Hepatocyte (in vitro differentiated cells): ENCODE measurements around the gene DYNLT5. TPM values are rescaled to one million over a fixed set of nuclear protein-coding genes. Genes with fewer than 3 reads are reported as not detected.
"Not testable (repeated sequence)": the region's sequence is repeated elsewhere in the genome, so short reads cannot be mapped to it uniquely, and the experiment has no call there.

ENCODE experiments used
- DNase-seq: peaks from one replicate; pipeline ENCODE4 v3.0.0-alpha.2; 2016; ENCODE audit warnings: low spot score
- H2AFZ ChIP-seq: fragments of 200-600 bp; sonication (generic); 2 replicates; pipeline ENCODE4 v1.6.0; 2016; ENCODE audit warnings: antibody characterized with exemption, mild to moderate bottlenecking
- H3K27ac ChIP-seq: fragments of 200-600 bp; sonication (generic); 2 replicates; pipeline ENCODE4 v1.5.1; 2016; ENCODE audit warnings: mild to moderate bottlenecking
- H3K27me3 ChIP-seq: fragments of 200-600 bp; sonication (generic); 2 replicates; pipeline ENCODE4 v1.6.1; 2016
- H3K36me3 ChIP-seq: fragments of 200-600 bp; sonication (generic); replicated peaks from 2 replicates; pipeline ENCODE4 v1.5.1; 2016; ENCODE audit warnings: low read depth; ENCODE audit not compliant: insufficient read depth
- H3K4me1 ChIP-seq: fragments of 200-600 bp; sonication (generic); 2 replicates; pipeline ENCODE4 v1.5.1; 2016; ENCODE audit warnings: mild to moderate bottlenecking, moderate library complexity; ENCODE audit not compliant: insufficient read depth
- H3K4me2 ChIP-seq: fragments of 200-600 bp; sonication (generic); 2 replicates; pipeline ENCODE4 v1.6.0; 2016
- H3K4me3 ChIP-seq: fragments of 200-600 bp; sonication (generic); 2 replicates; pipeline ENCODE4 v1.5.1; 2016; ENCODE audit warnings: mild to moderate bottlenecking
- H3K79me2 ChIP-seq: fragments of 200-600 bp; sonication (generic); 2 replicates; pipeline ENCODE4 v1.6.0; 2017; ENCODE audit warnings: mild to moderate bottlenecking
- H3K9me2 ChIP-seq: fragments of 200-600 bp; sonication (generic); replicated peaks from 2 replicates; pipeline ENCODE4 v1.6.0; 2017; ENCODE audit warnings: mild to moderate bottlenecking; ENCODE audit not compliant: insufficient read depth
- H3K9me3 ChIP-seq: fragments of 200-600 bp; sonication (generic); 2 replicates; pipeline ENCODE4 v1.5.1; 2016; ENCODE audit warnings: low read depth, mild to moderate bottlenecking
- H4K20me1 ChIP-seq: fragments of 200-600 bp; sonication (generic); 2 replicates; pipeline ENCODE4 v1.6.0; 2016; ENCODE audit warnings: mild to moderate bottlenecking; ENCODE audit not compliant: insufficient read depth, poor library complexity, severe bottlenecking
- CTCF ChIP-seq: fragments of 200-600 bp; sonication (generic); IDR thresholded peaks from 2 replicates; pipeline ENCODE4 v1.5.1; 2016; ENCODE audit warnings: antibody characterized with exemption, mild to moderate bottlenecking; ENCODE audit not compliant: poor library complexity
- EZH2 ChIP-seq: fragments of 200-600 bp; sonication (generic); IDR thresholded peaks from 2 replicates; pipeline ENCODE4 v1.6.1; 2016; ENCODE audit warnings: antibody characterized with exemption, mild to moderate bottlenecking, borderline replicate concordance
- EZH2phosphoT487 ChIP-seq: fragments of 200-600 bp; sonication (generic); IDR thresholded peaks from one replicate; pipeline ENCODE4 v1.6.1; 2018; ENCODE audit warnings: antibody characterized with exemption, mild to moderate bottlenecking, low read depth, moderate library complexity; ENCODE audit not compliant: unreplicated experiment, severe bottlenecking
- WGBS: methylation state at CpG from one replicate; pipeline ENCODE4 v1.1.6; 2016; ENCODE audit warnings: low lambda C conversion rate; ENCODE audit errors: missing lambda C conversion rate; 5-methylcytosine and 5-hydroxymethylcytosine counted together
- polyA plus RNA-seq: library from polyadenylated mRNA; unstranded; fragments of >200 nt; fragmentation: Nextera tagmentation; extraction: Ambion mirVana; gene quantifications from 2 replicates; pipeline ENCODE4 v1.2.1, GENCODE V29; 2016
- total RNA-seq: library from RNA; depleted of rRNA; stranded (reverse); fragments of >200 nt; gene quantifications from 2 replicates; pipeline ENCODE4 v1.2.3, GENCODE V29; 2014

The DYNLT5 gene
- total and polyA plus RNA-seq, 2 experiments from 2014 or later: 0.10 to 0.13 TPM

GRCh38 chr1:66787641-66788040 lies 35.4 kb downstream of the DYNLT5 start:
- Histone ChIP-seq H3K27me3 (no peaks in the 10 kb centered on the region), H3K36me3 (no peaks in the 10 kb centered on the region), H3K79me2 (no peaks in the 10 kb centered on the region), H4K20me1 (no peaks in the 10 kb centered on the region), H3K4me2 (no peak overlapping the region), H3K4me3 (no peak overlapping the region), H3K9me3 (no peaks in the 10 kb centered on the region), H3K27ac (no peak overlapping the region), H3K9me2 (no peaks in the 10 kb centered on the region), H2AFZ (no peak overlapping the region), H3K4me1 (no peaks in the 10 kb centered on the region)
- TF ChIP-seq CTCF (no peak), EZH2phosphoT487 (no peak)
- 93% methylated on average over 4 of the region's 4 CpGs for WGBS
- no peak for DNase-seq

GRCh38 chr1:66788231-66788939 lies 36.1 kb downstream of the DYNLT5 start:
- H3K4me1 ChIP-seq: no peaks in the 10 kb centered on the region
- no peaks in the 10 kb centered on the region for H3K9me2 ChIP-seq
- H3K79me2 ChIP-seq: no peaks in the 10 kb centered on the region
- DNase-seq: no peak
- WGBS: 79% methylated on average over 6 of the region's 6 CpGs
- no peak overlapping the region for H3K4me3 ChIP-seq
- no peaks in the 10 kb centered on the region for H3K27me3 ChIP-seq
- H4K20me1 ChIP-seq: no peaks in the 10 kb centered on the region
- H3K27ac ChIP-seq: no peak overlapping the region
- H3K4me2 ChIP-seq: no peak overlapping the region
- no peak for TF ChIP-seq EZH2phosphoT487
- TF ChIP-seq EZH2: no peak
- no peak for TF ChIP-seq CTCF
- H2AFZ ChIP-seq: no peak overlapping the region
- no peaks in the 10 kb centered on the region for H3K9me3 ChIP-seq
- no peaks in the 10 kb centered on the region for H3K36me3 ChIP-seq

GRCh38 chr1:66791621-66792610 lies 39.7 kb downstream of the DYNLT5 start:
- no peaks in the 10 kb centered on the region for H3K36me3 ChIP-seq
- H3K4me2 ChIP-seq: no peak overlapping the region
- TF ChIP-seq EZH2 (no peak), EZH2phosphoT487 (no peak), CTCF (no peak)
- no peak for DNase-seq
- WGBS: 89% methylated on average over 5 of the region's 5 CpGs
- no peak overlapping the region for H2AFZ ChIP-seq
- no peaks in the 10 kb centered on the region for H3K9me3 ChIP-seq
- no peak overlapping the region for H3K4me3 ChIP-seq
- H4K20me1 ChIP-seq: no peaks in the 10 kb centered on the region
- H3K9me2 ChIP-seq: no peaks in the 10 kb centered on the region
- no peaks in the 10 kb centered on the region for H3K27me3 ChIP-seq
- H3K79me2 ChIP-seq: no peaks in the 10 kb centered on the region
- no peaks in the 10 kb centered on the region for H3K4me1 ChIP-seq
- no peak overlapping the region for H3K27ac ChIP-seq

GRCh38 chr1:66795839-66796238 lies 43.6 kb downstream of the DYNLT5 start:
- not testable (repeated sequence) for H3K9me2 ChIP-seq, H4K20me1 ChIP-seq, H3K36me3 ChIP-seq, H3K4me3 ChIP-seq, H2AFZ ChIP-seq, H3K27ac ChIP-seq, H3K27me3 ChIP-seq, H3K79me2 ChIP-seq, H3K4me2 ChIP-seq, DNase-seq, H3K9me3 ChIP-seq, H3K4me1 ChIP-seq
- 93% methylated on average over 2 of the region's 2 CpGs for WGBS
